Calu3 (cell line): Measurements from ENCODE around the gene RUVBL1. TPM values are rescaled to one million over a fixed set of nuclear protein-coding genes. Genes with fewer than 3 reads are reported as not detected.
A peak's percentile ranks its signal among the peaks of the same experiment; 100 is the strongest.

Experiments
- BruUV-seq: library from RNA; stranded (reverse); fragments of 400-500 nt; replicated peaks from 2 replicates; lab custom pipeline; 2021; lab: Mats Ljungman, UMichigan
- CTCF ChIA-PET: fragments of 300-600 bp; sonication (Branson Sonifier 250); formaldehyde crosslinking; loops from one replicate; lab custom pipeline; 2022; ENCODE audit warnings: antibody characterized with exemption; lab: Charles Lee
- DNase-seq: peaks from one replicate; pipeline ENCODE4 v3.0.0; 2022
- H3K27ac Mint-ChIP-seq: one replicate; pipeline ENCODE4 v1.8.0; 2022; ENCODE audit warnings: mixed read lengths; ENCODE audit not compliant: unreplicated experiment
- H3K27me3 Mint-ChIP-seq: one replicate; pipeline ENCODE4 v1.8.0; 2022; ENCODE audit warnings: mixed read lengths; ENCODE audit not compliant: unreplicated experiment
- H3K36me3 Mint-ChIP-seq: one replicate; pipeline ENCODE4 v1.8.0; 2022; ENCODE audit warnings: mild to moderate bottlenecking, moderate library complexity, mixed read lengths; ENCODE audit not compliant: insufficient read depth, unreplicated experiment
- H3K4me1 Mint-ChIP-seq: one replicate; pipeline ENCODE4 v1.8.0; 2022; ENCODE audit warnings: mild to moderate bottlenecking, low read depth, mixed read lengths; ENCODE audit not compliant: unreplicated experiment
- H3K4me3 Mint-ChIP-seq: one replicate; pipeline ENCODE4 v1.8.0; 2022; ENCODE audit warnings: mild to moderate bottlenecking, low read depth, moderate library complexity, mixed read lengths; ENCODE audit not compliant: unreplicated experiment
- H3K9me3 Mint-ChIP-seq: one replicate; pipeline ENCODE4 v1.8.0; 2022; ENCODE audit warnings: low read depth, mixed read lengths; ENCODE audit not compliant: unreplicated experiment
- CTCF ChIP-seq: fragments of 200-600 bp; IDR thresholded peaks from one replicate; pipeline ENCODE4 v1.8.0; 2022; ENCODE audit warnings: antibody characterized with exemption; ENCODE audit not compliant: unreplicated experiment
- intact Hi-C: fragments of 100-400 bp; cut with micrococcal nuclease; formaldehyde crosslinking; loops from one replicate; pipeline ENCODE4 v1.10.0; 2022; ENCODE audit not compliant: unreplicated experiment
- total RNA-seq: library from RNA; stranded (reverse); gene quantifications from 2 replicates; pipeline ENCODE4 v1.2.3, GENCODE V29; 2022

RUVBL1 gene
- total RNA-seq, 1 experiment from 2014 or later: 167 TPM

DNA sequence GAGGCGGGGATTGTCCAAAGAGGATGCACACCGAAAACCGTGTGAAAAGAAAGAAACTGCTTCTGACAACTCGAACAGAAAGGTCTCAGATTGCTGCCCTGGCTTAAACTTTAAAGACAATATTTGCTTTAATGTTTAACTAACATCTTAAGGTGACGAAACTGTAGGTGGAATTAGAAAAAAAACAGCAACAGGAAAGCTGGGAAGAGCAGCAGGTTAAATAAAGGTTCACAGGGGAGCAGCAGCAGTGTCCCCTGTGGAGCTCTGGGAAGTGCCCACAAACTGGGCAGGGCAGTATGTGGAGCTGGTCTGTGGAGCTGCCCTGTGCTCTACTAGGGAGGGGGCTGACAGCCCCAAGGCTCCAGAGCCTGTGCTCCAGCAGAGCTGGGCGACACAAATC lies 25.4 kb downstream of the RUVBL1 start:
- Mint-ChIP-seq H3K9me3 (no peaks in the 10 kb centered on the region), H3K4me3 (no peak overlapping the region), H3K36me3 (peaks cover 81% of the 10 kb centered on the region), H3K27me3 (no peaks in the 10 kb centered on the region), H3K27ac (peak overlapping the region; percentile 64), H3K4me1 (peaks cover 23% of the 10 kb centered on the region)
- no peak for TF ChIP-seq CTCF
- CTCF ChIA-PET: interaction anchor here (0.8 to 1.0 kb wide), 3 partner anchors 26 to 35 kb away, joined by 3 to 4 read pairs (median 4); partner anchors contain the start of gene RUVBL1
- BruUV-seq: no TSS peak
- intact Hi-C loops: loop anchor here (10.0 kb wide), 1 partner anchor 487 kb away; no protein-coding TSS in a partner anchor
- no peak for DNase-seq

GRCh38 chr3:128095222-128095703 lies 28.3 kb downstream of the RUVBL1 start:
- peak; percentile 91 for TF ChIP-seq CTCF
- DNase-seq: peak; percentile 93
- Mint-ChIP-seq H3K36me3 (peaks cover 65% of the 10 kb centered on the region), H3K27ac (no peak overlapping the region), H3K4me3 (no peak overlapping the region), H3K27me3 (no peaks in the 10 kb centered on the region), H3K9me3 (no peaks in the 10 kb centered on the region), H3K4me1 (peaks cover 23% of the 10 kb centered on the region)
- no TSS peak for BruUV-seq
- intact Hi-C loops: loop anchor here (1.0 to 10.0 kb wide), 2 partner anchors 38 to 490 kb away; no protein-coding TSS in a partner anchor
- CTCF ChIA-PET: interaction anchor here (0.6 to 2.1 kb wide), 10 partner anchors 8 to 489 kb away, joined by 3 to 32 read pairs (median 6); partner anchors contain the start of gene RUVBL1

GRCh38 chr3:128094295-128095151 lies 29.1 kb downstream of the RUVBL1 start:
- Mint-ChIP-seq H3K27ac (no peak overlapping the region), H3K36me3 (peaks cover 68% of the 10 kb centered on the region), H3K27me3 (no peaks in the 10 kb centered on the region), H3K4me3 (no peak overlapping the region), H3K4me1 (peaks cover 21% of the 10 kb centered on the region), H3K9me3 (no peaks in the 10 kb centered on the region)
- no TSS peak for BruUV-seq
- intact Hi-C loops: loop anchor here (1.0 to 10.0 kb wide), 2 partner anchors 39 to 490 kb away; no protein-coding TSS in a partner anchor
- no peak for TF ChIP-seq CTCF
- DNase-seq: no peak
- CTCF ChIA-PET: interaction anchor here (0.6 to 2.1 kb wide), 12 partner anchors 9 to 490 kb away, joined by 3 to 32 read pairs (median 6); partner anchors contain the start of gene RUVBL1

GRCh38 chr3:128091586-128091985 lies 32.0 kb downstream of the RUVBL1 start:
- no peak for DNase-seq
- BruUV-seq: no TSS peak
- CTCF ChIA-PET: interaction anchor here (0.5 kb wide), 1 partner anchor 45 kb away, joined by 4 read pairs; no protein-coding TSS in a partner anchor
- H3K4me3 Mint-ChIP-seq: no peak overlapping the region
- no peaks in the 10 kb centered on the region for H3K4me1 Mint-ChIP-seq
- no peak overlapping the region for H3K27ac Mint-ChIP-seq
- intact Hi-C loops: loop anchor here (10.0 kb wide), 1 partner anchor 493 kb away; no protein-coding TSS in a partner anchor
- peaks cover 48% of the 10 kb centered on the region for H3K36me3 Mint-ChIP-seq
- no peaks in the 10 kb centered on the region for H3K9me3 Mint-ChIP-seq
- TF ChIP-seq CTCF: no peak
- H3K27me3 Mint-ChIP-seq: no peaks in the 10 kb centered on the region
